Adrenal gland (tissue), 5 donors: ENCODE measurements around the gene SLC36A1.

Experiments
- POLR2A ChIP-seq, 2 donors: fragments of 450-650 bp; IDR thresholded peaks; one replicate each; pipeline ENCODE4 v1.6.1; 2017; ENCODE audit warnings: antibody characterized with exemption in 2 of 2, mild to moderate bottlenecking in 2 of 2, moderate library complexity in 1 of 2
- TF ChIP-seq, protein P1 (sequence below), 6 experiments: fragments of 450-650 bp in 4 of 6; fragments of 200-600 bp in 2 of 6; sonication (generic) in 1 of 6; IDR thresholded peaks; 1 replicate in 5 of 6; 2 replicates in 1 of 6; pipeline versions ENCODE4 v1.5.1 to v1.8.0; 2016 to 2021; ENCODE audit warnings: antibody characterized with exemption in 6 of 6, mild to moderate bottlenecking in 2 of 6, moderate library complexity in 1 of 6
- donor health status: DM: no; HTN: no; CAD: no.

DNA sequence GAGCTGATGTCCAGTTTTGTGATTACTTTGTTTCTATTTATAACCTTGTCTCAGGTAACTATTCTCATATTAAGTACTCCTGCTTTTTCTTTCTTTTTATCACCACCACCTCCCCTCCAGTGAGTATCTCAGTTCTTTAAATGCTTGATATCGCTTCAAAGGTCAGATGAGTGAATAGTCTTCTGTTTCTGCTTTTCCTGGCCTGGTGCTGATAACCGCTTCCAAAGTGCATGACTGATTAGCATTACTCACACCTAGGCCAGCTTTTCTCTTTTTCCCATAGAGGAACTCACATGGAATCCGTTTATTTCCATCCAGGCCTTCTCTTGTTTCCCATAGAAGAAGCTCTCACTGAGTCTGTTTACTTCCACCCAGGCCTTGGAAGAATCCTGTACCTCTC lies 3.2 kb downstream of the SLC36A1 start:
- TF ChIP-seq POLR2A (IDR thresholded peaks at IDR 0.05) = no peak
- TF ChIP-seq, protein P1, sequence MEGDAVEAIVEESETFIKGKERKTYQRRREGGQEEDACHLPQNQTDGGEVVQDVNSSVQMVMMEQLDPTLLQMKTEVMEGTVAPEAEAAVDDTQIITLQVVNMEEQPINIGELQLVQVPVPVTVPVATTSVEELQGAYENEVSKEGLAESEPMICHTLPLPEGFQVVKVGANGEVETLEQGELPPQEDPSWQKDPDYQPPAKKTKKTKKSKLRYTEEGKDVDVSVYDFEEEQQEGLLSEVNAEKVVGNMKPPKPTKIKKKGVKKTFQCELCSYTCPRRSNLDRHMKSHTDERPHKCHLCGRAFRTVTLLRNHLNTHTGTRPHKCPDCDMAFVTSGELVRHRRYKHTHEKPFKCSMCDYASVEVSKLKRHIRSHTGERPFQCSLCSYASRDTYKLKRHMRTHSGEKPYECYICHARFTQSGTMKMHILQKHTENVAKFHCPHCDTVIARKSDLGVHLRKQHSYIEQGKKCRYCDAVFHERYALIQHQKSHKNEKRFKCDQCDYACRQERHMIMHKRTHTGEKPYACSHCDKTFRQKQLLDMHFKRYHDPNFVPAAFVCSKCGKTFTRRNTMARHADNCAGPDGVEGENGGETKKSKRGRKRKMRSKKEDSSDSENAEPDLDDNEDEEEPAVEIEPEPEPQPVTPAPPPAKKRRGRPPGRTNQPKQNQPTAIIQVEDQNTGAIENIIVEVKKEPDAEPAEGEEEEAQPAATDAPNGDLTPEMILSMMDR (IDR thresholded peaks at IDR 0.05) = no peak
